Measurements from ENCODE around the gene CARNS1. TPM values are rescaled to one million over a fixed set of nuclear protein-coding genes. Genes with fewer than 3 reads are reported as not detected.

Gene CARNS1
- polyA plus RNA-seq, 1 donor from 2014 or later = not detected

DNA sequence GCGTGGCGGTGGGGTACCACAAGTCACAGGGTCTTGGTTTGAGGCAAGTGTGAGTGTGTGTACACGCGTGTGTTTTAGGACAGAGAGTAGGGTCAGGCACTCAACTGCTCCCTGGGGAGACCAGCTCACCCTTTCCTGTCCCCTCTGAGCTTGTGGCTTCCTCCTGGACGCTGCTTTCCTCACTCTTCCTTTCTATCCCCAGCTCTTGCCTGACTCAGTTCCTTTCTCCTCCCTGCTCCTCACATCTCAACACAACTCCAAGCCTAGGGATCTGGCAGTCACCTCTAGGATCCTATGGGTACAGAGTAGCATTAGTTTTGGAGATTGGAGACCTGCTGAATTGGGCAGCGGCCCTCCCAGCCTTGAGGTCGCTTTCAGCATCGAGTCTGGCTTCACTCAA, 46.2 kb upstream of the CARNS1 start:
- peaks cover 22% of the 10 kb centered on the region for H3K27me3 ChIP-seq (ENCODE audit: insufficient read depth, low read depth, low read length)
- H3F3A ChIP-seq (ENCODE audit: insufficient read depth, low read length, poor library complexity, severe bottlenecking) = no peaks in the 10 kb centered on the region
- H3K27ac ChIP-seq (ENCODE audit: low read length) = no peak overlapping the region
- no peaks in the 10 kb centered on the region for H3K9me2 ChIP-seq (ENCODE audit: insufficient read depth, low read length)
- H3K36me3 ChIP-seq (ENCODE audit: insufficient read depth, low read length) = no peaks in the 10 kb centered on the region
- H2AFZ ChIP-seq (ENCODE audit: low read depth, low read length) = no peak overlapping the region
- H3K9ac ChIP-seq (ENCODE audit: low read length) = no peak overlapping the region
- no peak overlapping the region for H3K4me3 ChIP-seq (ENCODE audit: low read length)
- no peak overlapping the region for H3K4me2 ChIP-seq (ENCODE audit: low read length)
- H4K20me1 ChIP-seq (ENCODE audit: insufficient read depth) = no peaks in the 10 kb centered on the region
- H3K9me3 ChIP-seq (ENCODE audit: low read length) = no peaks in the 10 kb centered on the region
- TF ChIP-seq EZH2 (IDR thresholded peaks at IDR 0.05; ENCODE audit: borderline replicate concordance, insufficient read depth, low read length, poor library complexity, severe bottlenecking) (no peak), SMC3 (conservative IDR thresholded peaks at IDR 0.05; ENCODE audit: poor library complexity) (no peak), CTCF (IDR thresholded peaks at IDR 0.05; ENCODE audit: poor library complexity, severe bottlenecking) (no peak), TAF1 (IDR thresholded peaks at IDR 0.05; ENCODE audit: low read depth) (no peak), POLR2AphosphoS5 (IDR thresholded peaks at IDR 0.05) (no peak), EP300 (conservative IDR thresholded peaks at IDR 0.05; ENCODE audit: poor library complexity, severe bottlenecking) (no peak), RAD21 (conservative IDR thresholded peaks at IDR 0.05) (no peak), MXI1 (conservative IDR thresholded peaks at IDR 0.05; ENCODE audit: poor library complexity, severe bottlenecking) (no peak)
- TF ChIP-seq, protein P1, sequence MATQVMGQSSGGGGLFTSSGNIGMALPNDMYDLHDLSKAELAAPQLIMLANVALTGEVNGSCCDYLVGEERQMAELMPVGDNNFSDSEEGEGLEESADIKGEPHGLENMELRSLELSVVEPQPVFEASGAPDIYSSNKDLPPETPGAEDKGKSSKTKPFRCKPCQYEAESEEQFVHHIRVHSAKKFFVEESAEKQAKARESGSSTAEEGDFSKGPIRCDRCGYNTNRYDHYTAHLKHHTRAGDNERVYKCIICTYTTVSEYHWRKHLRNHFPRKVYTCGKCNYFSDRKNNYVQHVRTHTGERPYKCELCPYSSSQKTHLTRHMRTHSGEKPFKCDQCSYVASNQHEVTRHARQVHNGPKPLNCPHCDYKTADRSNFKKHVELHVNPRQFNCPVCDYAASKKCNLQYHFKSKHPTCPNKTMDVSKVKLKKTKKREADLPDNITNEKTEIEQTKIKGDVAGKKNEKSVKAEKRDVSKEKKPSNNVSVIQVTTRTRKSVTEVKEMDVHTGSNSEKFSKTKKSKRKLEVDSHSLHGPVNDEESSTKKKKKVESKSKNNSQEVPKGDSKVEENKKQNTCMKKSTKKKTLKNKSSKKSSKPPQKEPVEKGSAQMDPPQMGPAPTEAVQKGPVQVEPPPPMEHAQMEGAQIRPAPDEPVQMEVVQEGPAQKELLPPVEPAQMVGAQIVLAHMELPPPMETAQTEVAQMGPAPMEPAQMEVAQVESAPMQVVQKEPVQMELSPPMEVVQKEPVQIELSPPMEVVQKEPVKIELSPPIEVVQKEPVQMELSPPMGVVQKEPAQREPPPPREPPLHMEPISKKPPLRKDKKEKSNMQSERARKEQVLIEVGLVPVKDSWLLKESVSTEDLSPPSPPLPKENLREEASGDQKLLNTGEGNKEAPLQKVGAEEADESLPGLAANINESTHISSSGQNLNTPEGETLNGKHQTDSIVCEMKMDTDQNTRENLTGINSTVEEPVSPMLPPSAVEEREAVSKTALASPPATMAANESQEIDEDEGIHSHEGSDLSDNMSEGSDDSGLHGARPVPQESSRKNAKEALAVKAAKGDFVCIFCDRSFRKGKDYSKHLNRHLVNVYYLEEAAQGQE (IDR thresholded peaks at IDR 0.05; ENCODE audit: borderline replicate concordance) = no peak
- H3K79me2 ChIP-seq (replicated peaks; ENCODE audit: insufficient read depth, low read length) = no peaks in the 10 kb centered on the region

DNA sequence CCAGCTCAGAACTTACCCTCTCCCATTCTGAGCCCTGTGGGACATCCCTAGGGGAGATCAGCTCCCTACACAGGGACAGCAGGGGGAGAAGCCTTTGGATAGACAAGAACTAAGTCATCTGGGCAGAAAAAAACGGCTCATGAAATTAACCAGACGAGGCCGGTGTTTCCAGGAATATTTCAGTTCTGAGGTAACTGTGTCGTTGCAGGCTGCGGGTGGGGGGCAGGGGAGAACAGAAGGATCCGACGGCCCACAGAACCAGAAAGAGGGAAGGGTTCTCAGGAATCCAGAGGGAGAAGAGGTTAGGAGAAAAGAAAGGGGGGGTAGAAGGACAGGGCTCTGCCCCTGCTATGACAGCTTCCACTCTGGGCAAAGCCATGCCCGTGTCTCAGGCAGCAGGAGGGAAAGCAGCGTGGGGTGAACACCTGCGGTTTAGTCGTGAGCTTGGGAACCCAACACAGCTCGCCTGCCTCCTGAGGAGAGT, 45.6 kb upstream of the CARNS1 start:
- Histone ChIP-seq H3K9me2 (ENCODE audit: insufficient read depth, low read length) (no peaks in the 10 kb centered on the region), H3K79me2 (replicated peaks; ENCODE audit: insufficient read depth, low read length) (no peaks in the 10 kb centered on the region), H3F3A (ENCODE audit: insufficient read depth, low read length, poor library complexity, severe bottlenecking) (no peaks in the 10 kb centered on the region), H3K4me2 (ENCODE audit: low read length) (no peak overlapping the region), H3K9me3 (ENCODE audit: low read length) (no peaks in the 10 kb centered on the region), H3K4me3 (ENCODE audit: low read length) (no peak overlapping the region), H4K20me1 (ENCODE audit: insufficient read depth) (no peaks in the 10 kb centered on the region), H3K27me3 (ENCODE audit: insufficient read depth, low read depth, low read length) (peaks cover 28% of the 10 kb centered on the region), H3K36me3 (ENCODE audit: insufficient read depth, low read length) (no peaks in the 10 kb centered on the region), H2AFZ (ENCODE audit: low read depth, low read length) (no peak overlapping the region), H3K27ac (ENCODE audit: low read length) (no peak overlapping the region), H3K9ac (ENCODE audit: low read length) (no peak overlapping the region)
- TF ChIP-seq, protein P1 (IDR thresholded peaks at IDR 0.05; ENCODE audit: borderline replicate concordance) = no peak
- no peak for TF ChIP-seq RAD21 (conservative IDR thresholded peaks at IDR 0.05)
- TF ChIP-seq POLR2AphosphoS5 (IDR thresholded peaks at IDR 0.05) = no peak
- no peak for TF ChIP-seq MXI1 (conservative IDR thresholded peaks at IDR 0.05; ENCODE audit: poor library complexity, severe bottlenecking)
- TF ChIP-seq CTCF (IDR thresholded peaks at IDR 0.05; ENCODE audit: poor library complexity, severe bottlenecking) = no peak
- no peak for TF ChIP-seq SMC3 (conservative IDR thresholded peaks at IDR 0.05; ENCODE audit: poor library complexity)
- TF ChIP-seq EP300 (conservative IDR thresholded peaks at IDR 0.05; ENCODE audit: poor library complexity, severe bottlenecking) = no peak
- no peak for TF ChIP-seq EZH2 (IDR thresholded peaks at IDR 0.05; ENCODE audit: borderline replicate concordance, insufficient read depth, low read length, poor library complexity, severe bottlenecking)
- no peak for TF ChIP-seq TAF1 (IDR thresholded peaks at IDR 0.05; ENCODE audit: low read depth)

Measured in neural cell (in vitro differentiated cells).